GM23338 (cell line): ENCODE results near the gene CD6.

Source experiments
- EZH2 ChIP-seq: fragments of 200-600 bp; sonication (generic); IDR thresholded peaks from one replicate; pipeline ENCODE4 v1.8.0; 2017; ENCODE audit warnings: antibody characterized with exemption, mild to moderate bottlenecking, low read depth; ENCODE audit not compliant: unreplicated experiment
- POLR2AphosphoS5 ChIP-seq: IDR thresholded peaks from 2 replicates; pipeline ENCODE4 v1.6.1; 2016; ENCODE audit warnings: antibody characterized with exemption, low read depth
- TF ChIP-seq, protein P1 (sequence below), 2 experiments: fragments of 200-600 bp in 1 of 2; sonication (generic) in 1 of 2; conservative IDR thresholded peaks; 2 replicates each; pipeline versions ENCODE4 v1.5.1 to v1.6.1; 2016 to 2017; ENCODE audit warnings: antibody characterized with exemption in 2 of 2, low read depth in 2 of 2, mild to moderate bottlenecking in 2 of 2, moderate library complexity in 1 of 2

DNA sequence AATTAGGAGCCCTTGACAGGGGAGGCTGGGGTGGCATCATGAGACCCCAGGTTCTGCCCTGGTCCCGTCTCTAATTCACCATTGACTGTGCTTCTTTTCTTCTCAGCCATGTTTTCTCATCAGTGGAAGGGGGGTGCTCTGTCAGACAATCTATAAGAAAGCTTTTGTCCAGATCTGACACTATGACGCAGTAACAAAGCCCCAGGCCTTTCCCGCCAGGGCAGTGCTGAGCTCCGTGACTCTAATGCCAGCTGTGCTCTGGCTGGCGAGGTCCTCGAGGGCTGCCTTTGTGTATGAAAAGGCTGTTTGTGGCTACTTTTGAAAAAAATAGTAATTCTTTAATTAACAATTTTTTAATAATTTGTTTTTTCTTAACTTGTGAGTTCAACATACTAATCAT, 3.2 kb downstream of the CD6 start:
- TF ChIP-seq, protein P1, sequence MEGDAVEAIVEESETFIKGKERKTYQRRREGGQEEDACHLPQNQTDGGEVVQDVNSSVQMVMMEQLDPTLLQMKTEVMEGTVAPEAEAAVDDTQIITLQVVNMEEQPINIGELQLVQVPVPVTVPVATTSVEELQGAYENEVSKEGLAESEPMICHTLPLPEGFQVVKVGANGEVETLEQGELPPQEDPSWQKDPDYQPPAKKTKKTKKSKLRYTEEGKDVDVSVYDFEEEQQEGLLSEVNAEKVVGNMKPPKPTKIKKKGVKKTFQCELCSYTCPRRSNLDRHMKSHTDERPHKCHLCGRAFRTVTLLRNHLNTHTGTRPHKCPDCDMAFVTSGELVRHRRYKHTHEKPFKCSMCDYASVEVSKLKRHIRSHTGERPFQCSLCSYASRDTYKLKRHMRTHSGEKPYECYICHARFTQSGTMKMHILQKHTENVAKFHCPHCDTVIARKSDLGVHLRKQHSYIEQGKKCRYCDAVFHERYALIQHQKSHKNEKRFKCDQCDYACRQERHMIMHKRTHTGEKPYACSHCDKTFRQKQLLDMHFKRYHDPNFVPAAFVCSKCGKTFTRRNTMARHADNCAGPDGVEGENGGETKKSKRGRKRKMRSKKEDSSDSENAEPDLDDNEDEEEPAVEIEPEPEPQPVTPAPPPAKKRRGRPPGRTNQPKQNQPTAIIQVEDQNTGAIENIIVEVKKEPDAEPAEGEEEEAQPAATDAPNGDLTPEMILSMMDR (conservative IDR thresholded peaks at IDR 0.05; ENCODE audit: low read depth in 2 of 2): no peak
- no peak for TF ChIP-seq POLR2AphosphoS5
- TF ChIP-seq EZH2: no peak
